ENCODE results near the gene FRAS1.

DNA sequence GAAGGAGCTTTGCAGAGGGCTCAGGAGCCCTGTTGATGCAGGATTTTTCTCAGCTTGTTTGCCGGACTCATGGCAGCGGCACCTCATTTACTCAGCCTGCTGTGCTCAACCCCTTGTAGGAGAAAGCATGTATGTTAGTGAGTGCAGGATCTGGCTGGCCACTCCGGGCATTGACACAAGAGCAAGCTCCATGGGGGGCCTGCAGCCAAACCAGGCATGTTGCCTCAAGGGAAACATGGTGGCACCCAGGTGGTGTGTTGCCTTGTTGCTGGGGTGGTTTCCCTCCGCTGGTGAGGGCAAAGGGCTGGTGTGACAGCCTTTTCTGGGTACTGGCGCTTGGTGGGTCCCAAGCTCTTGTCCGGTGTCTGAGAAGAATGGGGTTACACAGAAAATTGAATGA lies 305.2 kb downstream of the FRAS1 start:
- TF ChIP-seq, protein P1, sequence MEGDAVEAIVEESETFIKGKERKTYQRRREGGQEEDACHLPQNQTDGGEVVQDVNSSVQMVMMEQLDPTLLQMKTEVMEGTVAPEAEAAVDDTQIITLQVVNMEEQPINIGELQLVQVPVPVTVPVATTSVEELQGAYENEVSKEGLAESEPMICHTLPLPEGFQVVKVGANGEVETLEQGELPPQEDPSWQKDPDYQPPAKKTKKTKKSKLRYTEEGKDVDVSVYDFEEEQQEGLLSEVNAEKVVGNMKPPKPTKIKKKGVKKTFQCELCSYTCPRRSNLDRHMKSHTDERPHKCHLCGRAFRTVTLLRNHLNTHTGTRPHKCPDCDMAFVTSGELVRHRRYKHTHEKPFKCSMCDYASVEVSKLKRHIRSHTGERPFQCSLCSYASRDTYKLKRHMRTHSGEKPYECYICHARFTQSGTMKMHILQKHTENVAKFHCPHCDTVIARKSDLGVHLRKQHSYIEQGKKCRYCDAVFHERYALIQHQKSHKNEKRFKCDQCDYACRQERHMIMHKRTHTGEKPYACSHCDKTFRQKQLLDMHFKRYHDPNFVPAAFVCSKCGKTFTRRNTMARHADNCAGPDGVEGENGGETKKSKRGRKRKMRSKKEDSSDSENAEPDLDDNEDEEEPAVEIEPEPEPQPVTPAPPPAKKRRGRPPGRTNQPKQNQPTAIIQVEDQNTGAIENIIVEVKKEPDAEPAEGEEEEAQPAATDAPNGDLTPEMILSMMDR (IDR thresholded peaks at IDR 0.05): no peak
- TF ChIP-seq POLR2A (IDR thresholded peaks at IDR 0.05): no peak

All from heart left ventricle (tissue), 13 donors.